ENCODE data around the gene SELENOI.
"Not testable (repeated sequence)": the region's sequence is repeated elsewhere in the genome, so short reads cannot be mapped to it uniquely, and the experiment has no call there.

The SELENOI gene, protein sequence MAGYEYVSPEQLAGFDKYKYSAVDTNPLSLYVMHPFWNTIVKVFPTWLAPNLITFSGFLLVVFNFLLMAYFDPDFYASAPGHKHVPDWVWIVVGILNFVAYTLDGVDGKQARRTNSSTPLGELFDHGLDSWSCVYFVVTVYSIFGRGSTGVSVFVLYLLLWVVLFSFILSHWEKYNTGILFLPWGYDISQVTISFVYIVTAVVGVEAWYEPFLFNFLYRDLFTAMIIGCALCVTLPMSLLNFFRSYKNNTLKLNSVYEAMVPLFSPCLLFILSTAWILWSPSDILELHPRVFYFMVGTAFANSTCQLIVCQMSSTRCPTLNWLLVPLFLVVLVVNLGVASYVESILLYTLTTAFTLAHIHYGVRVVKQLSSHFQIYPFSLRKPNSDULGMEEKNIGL

GRCh38 chr2:26345545-26346453 lies at the start of gene SELENOI:
TSS of gene SELENOI (plus strand) at chr2:26346143. CDS start at chr2:26346233, 90 bp downstream.
- DNase-seq: peak; percentile 99

GRCh38 chr2:26297061-26297460 lies 48.9 kb upstream of the SELENOI start:
- DNase-seq: no peak

DNA sequence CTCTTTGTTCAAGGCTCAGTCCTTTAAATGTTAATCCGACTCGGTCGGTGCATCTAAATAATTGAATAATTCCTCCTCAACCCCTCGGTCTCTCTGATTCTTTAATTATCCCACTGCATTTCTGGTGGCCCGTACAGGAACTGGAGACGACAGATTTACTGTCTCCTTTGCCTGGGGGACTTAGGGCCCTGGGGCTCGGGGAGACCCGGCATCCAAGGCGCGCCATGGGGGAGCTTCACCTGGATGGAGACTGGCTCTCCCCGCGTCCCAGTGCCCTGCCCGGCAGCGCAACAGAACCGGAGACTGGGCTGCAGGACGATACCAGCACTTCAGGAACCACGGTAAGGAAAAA lies 47.7 kb upstream of the SELENOI start:
- no peak for DNase-seq

- peak; percentile 28 to 41 for DNase-seq
Observed at GRCh38 chr2:26298638-26299393, 47.1 kb upstream of the SELENOI start.

DNA sequence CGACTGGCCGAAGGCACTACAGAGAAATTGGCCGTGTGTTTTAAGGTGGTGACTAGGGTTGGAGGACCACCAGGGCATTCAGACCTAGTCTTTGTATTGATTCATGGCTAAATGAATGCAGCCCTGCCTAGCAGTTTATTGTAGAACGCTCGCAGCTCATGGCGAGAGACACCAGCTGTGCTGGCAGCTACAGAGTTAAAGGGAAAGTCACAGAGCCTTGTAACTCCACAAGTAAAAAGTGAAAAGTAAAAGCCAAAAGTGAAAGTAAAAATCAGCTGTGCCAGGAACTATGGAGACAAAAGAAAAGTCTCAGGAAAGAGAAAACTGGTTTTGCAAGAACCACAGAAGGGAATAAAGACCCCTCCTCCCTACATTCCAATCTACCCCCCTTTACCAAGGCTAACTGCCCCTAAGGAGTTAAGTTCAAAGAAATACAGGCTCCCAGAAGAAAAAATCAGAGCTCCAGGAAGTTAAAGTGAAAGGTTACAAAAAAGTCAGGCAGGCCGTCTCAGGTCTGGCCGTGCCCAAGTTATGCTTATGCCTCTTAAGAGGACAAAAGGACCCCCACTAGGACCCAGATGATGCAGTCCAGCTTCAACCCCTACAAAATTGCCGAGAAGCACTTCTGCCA lies 46.4 kb upstream of the SELENOI start:
- DNase-seq: peak in 1 of 2 donors; percentile 22

DNA sequence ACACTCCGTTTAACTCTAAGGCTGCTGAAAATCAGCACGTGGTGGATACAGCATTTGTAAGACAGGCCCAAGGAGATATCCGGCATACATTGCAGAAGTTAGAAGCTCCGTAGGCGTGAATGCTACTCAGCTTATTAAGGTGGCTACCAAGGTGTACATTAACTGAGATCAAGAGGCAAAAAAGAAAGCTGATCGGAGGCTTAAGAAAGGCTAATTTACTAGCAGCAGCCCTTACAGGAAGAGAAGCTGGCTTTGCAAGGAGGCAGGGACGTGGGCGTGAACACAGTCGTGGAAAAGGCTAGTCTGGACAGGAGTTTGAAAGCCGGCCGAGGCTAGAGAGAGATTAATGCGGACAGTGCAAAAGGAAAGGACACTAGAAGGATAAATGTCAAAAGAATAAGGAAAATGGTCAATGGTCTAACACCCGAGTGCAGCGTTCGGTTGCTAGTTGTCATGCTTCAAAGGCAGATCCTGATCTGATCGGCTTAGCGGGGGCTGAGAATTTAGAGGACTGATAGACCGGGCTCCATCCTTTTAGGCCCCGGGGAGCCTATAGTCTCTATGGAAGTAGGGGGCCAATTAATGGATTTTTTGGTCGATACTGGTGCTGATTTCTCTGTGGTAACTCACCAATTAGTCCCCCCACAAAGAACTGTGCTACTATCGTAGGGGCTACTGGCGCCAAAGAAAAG lies 45.6 kb upstream of the SELENOI start:
- DNase-seq: peak in 1 of 2 donors; percentile 20

DNA sequence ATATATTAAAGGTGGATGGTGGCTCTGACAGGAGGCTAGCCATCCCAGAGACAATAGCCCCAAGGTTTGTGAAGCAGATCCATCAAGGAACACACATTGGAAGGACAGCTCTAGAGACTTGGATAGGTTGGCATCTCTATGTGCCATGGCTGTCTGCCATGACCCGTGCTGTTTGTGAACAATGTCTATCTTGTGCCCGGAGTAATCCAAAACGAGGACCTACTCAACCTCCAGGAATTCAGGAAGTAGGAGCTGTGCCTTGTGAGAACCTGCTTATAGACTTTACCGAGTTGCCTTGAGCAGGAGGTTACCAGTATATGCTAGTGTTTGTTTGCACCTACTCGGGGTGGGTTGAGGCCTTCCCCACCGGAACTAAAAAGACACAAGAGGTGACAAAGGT lies 43.1 kb upstream of the SELENOI start:
- no peak for DNase-seq

DNA sequence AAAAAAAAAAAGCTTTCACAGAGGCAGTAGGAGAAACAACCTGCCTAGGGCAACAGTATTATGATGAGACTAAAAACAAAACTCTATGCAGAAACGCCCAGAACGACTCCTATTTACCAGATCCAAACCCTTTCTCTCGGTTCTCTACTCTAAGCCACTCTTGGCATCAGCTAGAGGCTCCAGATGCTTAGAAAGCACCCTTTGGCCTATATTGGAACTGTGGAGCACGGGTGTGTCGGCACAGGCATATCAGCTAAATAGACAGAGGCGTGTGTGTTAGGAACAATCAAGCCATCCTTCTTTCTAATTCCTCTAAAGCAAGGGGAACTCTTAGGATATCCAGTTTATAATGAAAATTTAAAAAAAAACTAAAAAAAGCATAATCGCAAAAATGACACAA lies 40.8 kb upstream of the SELENOI start:
- DNase-seq: not testable (repeated sequence)

- DNase-seq: no peak
Observed at GRCh38 chr2:26305540-26305939, 40.4 kb upstream of the SELENOI start.

- no peak for DNase-seq
Observed at GRCh38 chr2:26309921-26310320, 36.0 kb upstream of the SELENOI start.

DNA sequence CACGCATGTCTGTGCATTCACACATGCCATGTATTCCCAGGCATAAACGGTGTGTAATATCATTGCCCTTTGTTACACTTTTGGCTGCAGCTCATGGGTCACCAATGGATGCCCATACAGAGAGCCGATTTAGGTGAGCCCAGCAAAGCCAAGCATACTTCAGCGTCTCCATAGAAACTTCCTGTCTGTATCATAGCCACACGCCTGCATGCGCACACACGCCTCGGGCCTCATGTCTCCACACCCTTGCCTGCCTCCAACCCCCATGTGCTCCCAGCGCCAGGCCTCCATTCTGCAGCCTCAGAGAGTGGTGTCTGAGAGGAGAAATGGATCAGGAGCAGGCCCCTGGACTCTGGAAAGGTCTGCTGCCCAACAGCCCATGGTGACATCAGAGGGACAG lies 33.5 kb upstream of the SELENOI start:
- DNase-seq: no peak

DNA sequence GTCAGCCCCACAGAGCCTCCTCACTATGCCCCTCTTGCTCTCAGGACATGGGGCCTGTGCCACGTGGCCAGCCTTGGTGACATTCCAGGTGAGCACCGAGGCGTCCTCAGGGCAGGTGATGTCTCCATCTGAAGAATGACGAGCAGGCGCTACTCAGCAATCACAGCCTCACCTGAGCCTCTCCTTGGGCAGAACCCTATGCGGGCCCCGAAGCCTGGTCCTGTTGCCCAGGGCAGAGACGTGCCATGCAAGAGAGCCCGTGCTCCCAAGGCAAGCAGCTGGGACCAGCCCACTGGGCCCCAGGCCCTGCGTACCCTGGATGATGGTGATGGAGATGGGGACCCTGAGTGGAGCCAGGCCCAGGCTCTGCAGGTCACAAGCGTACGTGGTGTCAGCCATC lies 32.5 kb upstream of the SELENOI start:
- no peak for DNase-seq

- DNase-seq: no peak
Observed at GRCh38 chr2:26314243-26314642, 31.7 kb upstream of the SELENOI start.

DNA sequence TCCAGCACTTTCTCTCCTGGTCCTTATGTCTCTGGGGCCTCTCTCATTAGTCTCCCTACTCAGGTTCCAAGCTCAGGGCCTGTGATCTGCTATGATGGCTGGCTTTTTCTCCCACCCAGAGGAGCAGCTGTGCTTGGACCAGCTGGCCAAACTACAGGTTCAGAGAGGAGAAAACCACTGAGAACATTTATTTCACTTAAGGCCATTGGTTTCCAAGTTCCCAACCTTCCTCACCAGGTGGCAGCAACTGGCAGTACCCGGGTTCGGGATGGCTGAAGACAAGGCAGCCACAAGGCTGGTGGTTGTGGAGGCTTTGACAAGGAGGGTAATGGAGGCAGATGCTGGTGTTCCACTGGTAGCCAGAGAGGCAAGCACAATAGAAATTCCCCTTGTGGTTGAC lies 29.9 kb upstream of the SELENOI start:
- no peak for DNase-seq

DNA sequence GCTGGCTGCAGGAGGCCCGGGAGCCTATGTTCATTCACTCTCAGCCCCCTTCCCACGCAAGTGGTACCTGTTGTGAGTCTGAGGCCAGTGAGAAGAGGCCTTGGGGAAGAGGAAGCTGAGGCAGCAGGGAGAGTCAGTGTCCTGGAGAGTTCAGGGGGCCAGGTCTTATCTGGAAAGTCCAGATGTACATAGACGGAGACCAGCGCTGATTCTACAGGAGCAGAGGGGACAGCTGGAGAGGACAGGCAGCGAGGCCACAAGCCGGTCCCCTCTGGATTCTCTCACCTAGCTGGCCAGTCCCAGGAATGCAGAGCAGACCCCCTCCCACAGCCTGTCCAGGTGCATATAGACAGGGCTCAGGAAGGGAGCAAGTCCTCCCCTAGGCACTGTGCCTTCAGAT lies 29.1 kb upstream of the SELENOI start:
- DNase-seq: no peak

DNA sequence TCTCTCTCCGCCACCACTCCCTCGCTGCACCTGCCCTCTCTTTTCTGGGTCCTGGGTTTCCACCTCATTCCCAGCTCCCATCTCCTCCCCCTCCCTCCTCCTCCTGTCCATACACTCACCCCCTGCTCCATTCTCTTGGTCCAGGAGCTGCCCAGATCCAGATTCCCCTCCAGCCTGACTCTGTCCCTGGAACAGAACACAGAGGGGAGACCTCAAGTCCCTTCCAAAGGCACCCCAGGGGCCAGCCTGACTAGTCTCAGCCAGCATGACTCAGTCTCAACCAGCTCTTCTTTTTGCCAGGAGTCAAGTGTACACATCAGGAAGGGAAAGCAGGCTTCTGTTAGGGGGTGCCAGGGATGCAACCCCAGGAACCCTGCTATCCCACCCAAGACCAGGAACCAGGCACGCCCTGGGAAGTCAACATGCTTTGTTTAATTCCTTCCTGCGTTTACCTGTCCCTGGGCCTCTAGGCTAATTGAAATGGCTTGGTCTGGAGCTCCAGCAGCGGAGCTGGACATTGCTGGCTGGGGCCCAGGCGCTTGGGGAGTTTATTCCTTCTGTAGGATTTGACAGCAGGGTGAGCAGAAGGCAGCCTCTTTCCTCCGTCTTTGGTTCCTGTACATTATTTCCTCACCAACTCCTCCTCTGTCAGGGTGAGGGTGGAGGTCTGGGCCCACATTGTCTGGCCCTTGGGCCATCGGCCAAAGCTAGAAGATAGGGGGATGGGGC lies 28.4 kb upstream of the SELENOI start:
- DNase-seq: no peak

DNA sequence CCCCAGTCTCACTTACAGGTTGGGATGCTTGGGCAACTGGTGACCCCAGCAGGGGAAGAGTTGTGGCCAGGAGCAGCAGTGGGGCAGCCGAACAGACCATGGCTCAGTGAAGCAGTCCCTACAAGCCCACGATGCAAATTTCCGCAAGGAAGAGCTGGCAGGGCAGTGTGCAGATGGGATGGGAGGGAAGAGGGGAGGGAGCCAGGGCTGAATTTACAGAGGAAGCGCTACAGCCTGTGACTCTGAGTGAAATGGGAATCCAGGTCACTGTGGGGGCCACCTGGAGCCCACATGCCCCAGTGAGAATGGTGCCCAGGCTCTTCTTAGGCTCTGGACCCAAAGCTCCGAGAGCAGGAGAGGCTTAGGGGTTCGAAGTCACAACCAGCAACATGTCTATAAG lies 27.0 kb upstream of the SELENOI start:
- DNase-seq: no peak

- DNase-seq: not testable (repeated sequence)
Observed at GRCh38 chr2:26324479-26324878, 21.5 kb upstream of the SELENOI start.

GRCh38 chr2:26324903-26325302 lies 21.0 kb upstream of the SELENOI start:
- DNase-seq: no peak

DNA sequence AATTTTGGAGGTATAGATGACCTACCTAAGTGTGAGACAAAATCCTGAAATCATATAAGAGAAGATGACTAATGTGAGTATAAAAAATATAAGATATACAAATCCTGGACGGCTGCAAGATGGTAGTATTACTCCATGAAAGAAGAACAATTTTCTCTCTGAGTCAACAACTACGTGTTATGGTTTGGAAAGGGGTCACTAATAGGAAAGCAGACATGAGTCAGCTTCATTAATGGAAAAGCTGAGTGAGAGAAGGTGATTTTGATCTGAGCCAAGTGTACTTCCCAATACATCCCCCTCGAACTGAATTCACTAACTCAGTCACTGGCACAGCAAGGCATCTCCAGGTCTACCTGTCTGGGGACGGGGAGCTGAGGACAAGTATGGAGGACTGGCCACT lies 20.1 kb upstream of the SELENOI start:
- DNase-seq: no peak

- DNase-seq: no peak
Observed at GRCh38 chr2:26326514-26326913, 19.4 kb upstream of the SELENOI start.

Data from stimulated activated CD4-positive, alpha-beta T cell treated with anti-CD3 and anti-CD28 coated beads, Interleukin-2, amount 100 ng/mL, for 24 hours (primary cell).